Heart left ventricle (tissue), 16 donors: ENCODE measurements around the gene ORC3. TPM values are rescaled to one million over a fixed set of nuclear protein-coding genes. Genes with fewer than 3 reads are reported as not detected.
A peak's percentile ranks its signal among the peaks of the same experiment; 100 is the strongest.

ENCODE experiments used
- ATAC-seq, 4 donors: fragments of 200-7000 bp; cut with Tn5 transposase; one replicate each; pipeline ENCODE4 v1.9.1; 2020 to 2022; ENCODE audit warnings: moderate library complexity in 4 of 4, mild to moderate bottlenecking in 3 of 4, moderate number of reproducible peaks in 1 of 4
- DNase-seq, 5 donors: peaks; one replicate each; pipeline ENCODE4 v3.0.0-alpha.2; 2020
- H3K27ac ChIP-seq, 12 donors: fragments of 200-600 bp; sonication (generic) in 4 of 12; one replicate each; pipeline versions ENCODE4 v1.5.0 to v1.8.0; 2016 to 2022; ENCODE audit warnings: mild to moderate bottlenecking in 2 of 12
- H3K27me3 ChIP-seq, 9 donors: fragments of 200-600 bp; sonication (generic) in 2 of 9; one replicate each; pipeline versions ENCODE4 v1.5.1 to v1.8.0; 2016 to 2022; ENCODE audit warnings: mild to moderate bottlenecking in 3 of 9
- H3K36me3 ChIP-seq, 9 donors: fragments of 200-600 bp; sonication (generic) in 2 of 9; one replicate each; pipeline versions ENCODE4 v1.5.0 to v1.8.0; 2018 to 2022; ENCODE audit warnings: mild to moderate bottlenecking in 2 of 9
- H3K4me1 ChIP-seq, 12 donors: fragments of 200-600 bp; sonication (generic) in 4 of 12; one replicate each; pipeline versions ENCODE4 v1.5.0 to v1.8.0; 2016 to 2022; ENCODE audit warnings: mild to moderate bottlenecking in 3 of 12
- H3K4me3 ChIP-seq, 12 donors: fragments of 200-600 bp; sonication (generic) in 4 of 12; one replicate each; pipeline versions ENCODE4 v1.5.0 to v1.8.0; 2017 to 2022; ENCODE audit warnings: mild to moderate bottlenecking in 9 of 12, moderate library complexity in 4 of 12
- H3K9me3 ChIP-seq, 12 donors: fragments of 200-600 bp; sonication (generic) in 4 of 12; one replicate each; pipeline versions ENCODE4 v1.5.0 to v1.8.0; 2016 to 2022; ENCODE audit warnings: mild to moderate bottlenecking in 1 of 12
- CTCF ChIP-seq, 12 donors: fragments of 200-600 bp; sonication (generic) in 4 of 12; IDR thresholded peaks; one replicate each; pipeline versions ENCODE4 v1.5.0 to v1.8.0; 2018 to 2022; ENCODE audit warnings: antibody characterized with exemption in 12 of 12, mild to moderate bottlenecking in 5 of 12
- POLR2A ChIP-seq, 2 donors: fragments of 450-650 bp; IDR thresholded peaks; one replicate each; pipeline ENCODE4 v1.6.1; 2017; ENCODE audit warnings: antibody characterized with exemption in 2 of 2, mild to moderate bottlenecking in 2 of 2, moderate library complexity in 2 of 2
- WGBS, 4 donors: extraction: QIAGEN DNeasy Blood & Tissue Kit in 2 of 4; methylation state at CpG; one replicate each; pipeline versions ENCODE4 v1.1.5 to v1.1.7; 2013 to 2018; 5-methylcytosine and 5-hydroxymethylcytosine counted together
- intact Hi-C, 10 donors: fragments of 100-400 bp; cut with DNase I; formaldehyde crosslinking; loops; one replicate each; pipeline versions ENCODE4 v1.11.1 to v1.14.2; 2022
- polyA plus RNA-seq, 2 donors: library from polyadenylated mRNA; stranded (reverse); fragments of 200-250 nt; gene quantifications; one replicate each; pipeline ENCODE4 v1.2.3, GENCODE V29; 2013
- total RNA-seq, 9 donors: library from RNA; depleted of rRNA in 2 of 9; stranded (reverse); fragments of >200 nt in 2 of 9; fragmentation: NEBNext Ultra II Directional in 3 of 9; extraction: Animal tissue kit (Norgen Biotek cat#: 25700) in 3 of 9; gene quantifications; one replicate each; pipeline versions ENCODE4 v1.1.0 to v1.2.4, GENCODE V29; 2016 to 2023
- donor health status: ischemic (EF 13 %, LVEDD 7.1; RV severe dilation, severe dysfunction).
- donor health status: healthy with polysubstance abuse.
- donor health status: DM: no; HTN: yes; CAD: no.
- donor health status: DM: no; HTN: no; CAD: no.
- donor health status: ischemic (EF 25% LVEDD 6.9; RV normal size, moderate dysfunction).
- donor health status: ischemic (EF 25% LVEDD 5.7; RV mildly dilated, moderate dysfunction).
- donor health status: healthy.
- donor health status: DM: yes; HTN: yes; CAD: no.
- donor health status: ischemic (EF 35%, LVEDD 5.7; RV mildly dilated, moderate dysfunction).
- donor health status: nonischemic (EF 11% LVEDD 7.7; RV severe dilation, severe dysfunction).
- donor health status: DM: yes; HTN: yes; CAD: no.
- donor health status: PGD.
- donor health status: ischemic (EF 29% LVEDD 5.4; RV normal size, mild dysfunction).
- donor health status: nonischemic (EF 23%, LVEDD 6.1; RV moderate dilation, normal function).

Gene ORC3
- total and polyA plus RNA-seq, 11 donors: 15.2 to 28.6 (median 20.0) TPM

GRCh38 chr6:87590417-87590880 lies 514 bp downstream of the ORC3 start:
- 2 to 3% (median 3%) methylated on average over 11 of the region's 11 CpGs for WGBS, 4 donors
- Histone ChIP-seq H3K9me3 (no peaks in the 10 kb centered on the region), H3K27ac (peak overlapping the region in 10 of 12 donors; percentile 54 to 92 (median 83)), H3K4me3 (peak overlapping the region; percentile 60 to 96 (median 84)), H3K36me3 (peaks cover 0 to 24% (median 18%) of the 10 kb centered on the region in 9 donors), H3K4me1 (peaks cover 6 to 50% (median 30%) of the 10 kb centered on the region in 12 donors), H3K27me3 (no peaks in the 10 kb centered on the region)
- intact Hi-C loops: loop anchor here in 3 of 10 donors (2.0 to 10.0 kb wide), 5 partner anchors 110 to 198 kb away; partner anchors contain the start of genes AKIRIN2 (in 2 of the 3) and SLC35A1 (in 2 of the 3)
- DNase-seq: no peak
- TF ChIP-seq POLR2A (IDR thresholded peaks at IDR 0.05): no peak
- no peak for TF ChIP-seq CTCF (IDR thresholded peaks at IDR 0.05)
- ATAC-seq: no peak

- TF ChIP-seq CTCF (IDR thresholded peaks at IDR 0.05) (no peak), POLR2A (IDR thresholded peaks at IDR 0.05) (no peak)
- H3K9me3 ChIP-seq: no peaks in the 10 kb centered on the region
- no peak for DNase-seq
- H3K36me3 ChIP-seq: peaks cover 0 to 30% (median 23%) of the 10 kb centered on the region in 9 donors
- H3K4me3 ChIP-seq: peak overlapping the region in 11 of 12 donors; percentile 62 to 96 (median 86)
- no peak overlapping the region for H3K27ac ChIP-seq
- intact Hi-C loops: loop anchor here in 3 of 10 donors (2.0 to 10.0 kb wide), 5 partner anchors 110 to 199 kb away; partner anchors contain the start of genes AKIRIN2 (in 2 of the 3) and SLC35A1 (in 2 of the 3)
- 65 to 72% (median 68%) methylated on average over 4 of the region's 4 CpGs for WGBS, 4 donors
- no peaks in the 10 kb centered on the region for H3K27me3 ChIP-seq
- ATAC-seq: no peak
- H3K4me1 ChIP-seq: peaks cover 6 to 50% (median 29%) of the 10 kb centered on the region in 12 donors
Observed at GRCh38 chr6:87590990-87591389, 1.1 kb downstream of the ORC3 start.

GRCh38 chr6:87600576-87600975 lies 10.6 kb downstream of the ORC3 start:
- Histone ChIP-seq H3K9me3 (no peaks in the 10 kb centered on the region), H3K36me3 (peaks cover 0 to 53% (median 28%) of the 10 kb centered on the region in 9 donors), H3K27ac (no peak overlapping the region), H3K4me3 (no peak overlapping the region), H3K27me3 (no peaks in the 10 kb centered on the region), H3K4me1 (no peaks in the 10 kb centered on the region)
- 89 to 95% (median 93%) methylated on average over 1 of the region's 1 CpG for WGBS, 4 donors
- DNase-seq: no peak
- no peak for TF ChIP-seq POLR2A (IDR thresholded peaks at IDR 0.05)
- no peak for TF ChIP-seq CTCF (IDR thresholded peaks at IDR 0.05)
- intact Hi-C loops: no loop called here
- ATAC-seq: no peak

- H3K27me3 ChIP-seq: no peaks in the 10 kb centered on the region
- H3K4me1 ChIP-seq: no peaks in the 10 kb centered on the region
- H3K27ac ChIP-seq: no peak overlapping the region
- no peak overlapping the region for H3K4me3 ChIP-seq
- WGBS, 4 donors: 82 to 93% (median 92%) methylated on average over 2 of the region's 2 CpGs
- ATAC-seq (no peak), DNase-seq (no peak)
- peaks cover 0 to 78% (median 59%) of the 10 kb centered on the region in 9 donors for H3K36me3 ChIP-seq
- intact Hi-C loops: no loop called here
- TF ChIP-seq POLR2A (IDR thresholded peaks at IDR 0.05): no peak
- TF ChIP-seq CTCF (IDR thresholded peaks at IDR 0.05): no peak
- H3K9me3 ChIP-seq: no peaks in the 10 kb centered on the region
Observed at GRCh38 chr6:87606199-87606598, 16.3 kb downstream of the ORC3 start.
